ENCODE results near the gene TRPM4. TPM values are rescaled to one million over a fixed set of nuclear protein-coding genes. Genes with fewer than 3 reads are reported as not detected.
A peak's percentile ranks its signal among the peaks of the same experiment; 100 is the strongest.

Gene TRPM4
- total and polyA plus RNA-seq, 10 of the 15 experiments (the other 5 are each of a cell fraction or from before 2014, with no cell fraction given), result 0.10 to 0.64 (median 0.15) TPM; not detected in 7

DNA sequence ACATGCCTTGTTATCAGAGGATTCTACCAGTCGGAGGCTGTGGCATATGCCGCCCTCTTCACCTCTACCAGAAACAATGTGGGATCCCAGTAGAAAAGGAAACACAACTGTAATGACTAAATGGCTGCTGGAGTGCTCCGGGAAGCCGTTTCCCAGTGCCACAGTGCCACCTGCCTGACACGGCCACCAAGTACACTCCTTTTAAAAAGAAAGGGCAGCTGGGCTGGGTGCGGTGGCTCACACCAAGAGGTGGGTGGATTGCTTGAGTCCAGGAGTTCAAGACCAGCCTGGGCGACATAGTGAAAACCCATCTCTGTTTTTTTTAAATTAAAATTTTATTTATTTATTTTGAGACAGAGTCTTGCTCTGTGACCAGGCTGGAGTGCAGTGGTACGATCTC lies 67.3 kb downstream of the TRPM4 start:
- no peaks in the 10 kb centered on the region for H3K79me2 ChIP-seq (ENCODE audit: control insufficient read depth, insufficient read depth, low read length)
- FAIRE-seq (peak; percentile 27), ATAC-seq (peak; percentile 90), DNase-seq (ENCODE audit: low read depth, low spot score) (no peak)
- no peak overlapping the region for H3K4me2 ChIP-seq (ENCODE audit: control insufficient read depth, insufficient read depth)
- RAD21 ChIA-PET (ENCODE audit: unreplicated experiment), result interaction anchor here (1.7 kb wide), 1 partner anchor 106 kb away, joined by 4 read pairs; no protein-coding TSS in a partner anchor
- H3K27ac ChIP-seq (ENCODE audit: control insufficient read depth, insufficient read depth), result no peak overlapping the region
- SMC1A ChIA-PET (ENCODE audit: uncharacterized antibody, unreplicated experiment), result interaction anchor here (1.1 to 1.6 kb wide), 2 partner anchors 127 to 154 kb away, joined by 3 to 5 read pairs; no protein-coding TSS in a partner anchor
- H2AFZ ChIP-seq (ENCODE audit: control insufficient read depth, low read depth, low read length), result no peak overlapping the region
- no peak overlapping the region for H3K4me3 ChIP-seq
- BruUV-seq (replicated peaks), result no TSS peak
- in situ Hi-C loops (cut with MboI), result no loop called here
- WGBS (ENCODE audit: insufficient coverage, insufficient replicate concordance, low lambda C conversion rate, missing lambda C conversion rate), result 13% methylated on average over 8 of the region's 8 CpGs
- H3K4me1 ChIP-seq (ENCODE audit: control insufficient read depth, insufficient read depth, low read length), result no peaks in the 10 kb centered on the region
- H3K9me3 ChIP-seq (replicated peaks; ENCODE audit: control insufficient read depth, insufficient read depth, low read length), result peaks cover 2% of the 10 kb centered on the region; the same call in 1 of the 3 replicates
- POLR2A ChIA-PET, result interaction anchor here (0.6 kb wide), 1 partner anchor 395 kb away, joined by 3 read pairs; no protein-coding TSS in a partner anchor
- intact Hi-C loops (cut with micrococcal nuclease; ENCODE audit: unreplicated experiment), result no loop called here
- CTCF ChIA-PET, result interaction anchor here (0.7 to 3.7 kb wide), 23 partner anchors 9 to 279 kb away, joined by 3 to 21 read pairs (median 5); partner anchors contain the start of genes FLT3LG, GYS1 and RUVBL2
- H3K9ac ChIP-seq (ENCODE audit: control insufficient read depth, insufficient read depth, low read length), result no peak overlapping the region
- H3K36me3 ChIP-seq (ENCODE audit: control insufficient read depth in 2 of 2, insufficient read depth in 2 of 2, low read length in 1 of 2), result no peaks in the 10 kb centered on the region
- H4K20me1 ChIP-seq (ENCODE audit: control insufficient read depth, insufficient read depth), result no peaks in the 10 kb centered on the region
- H3K27me3 ChIP-seq (replicated peaks in 1 of 2; ENCODE audit: control insufficient read depth in 2 of 2, insufficient read depth in 2 of 2, low read length in 1 of 2), result no peaks in the 10 kb centered on the region; a peak in 1 of 4 replicates
- TF ChIP-seq RUNX3 (IDR thresholded peaks at IDR 0.05; ENCODE audit: low read length) (no peak), ZNF207 (IDR thresholded peaks at IDR 0.05; ENCODE audit: borderline replicate concordance) (no peak), RAD51 (IDR thresholded peaks at IDR 0.05) (no peak), RAD21 (IDR thresholded peaks at IDR 0.05; ENCODE audit: insufficient read depth, low read depth, low read length) (peak; percentile 66), CEBPZ (IDR thresholded peaks at IDR 0.05; ENCODE audit: low read depth, low read length) (no peak), ZNF384 (IDR thresholded peaks at IDR 0.05; ENCODE audit: borderline replicate concordance, low read depth, low read length) (no peak), IRF4 (IDR thresholded peaks at IDR 0.05; ENCODE audit: low read depth, low read length) (no peak), EGR1 (IDR thresholded peaks at IDR 0.05; ENCODE audit: borderline replicate concordance in 1 of 2, low read depth in 2 of 2, low read length in 2 of 2) (peak in 1 of 2 experiments; percentile 30; a peak in 1 of 3 replicates), CREB1 (IDR thresholded peaks at IDR 0.05; ENCODE audit: low read depth) (no peak), SMC3 (IDR thresholded peaks at IDR 0.05; ENCODE audit: borderline replicate concordance, low read length) (peak; percentile 46), IRF5 (IDR thresholded peaks at IDR 0.05; ENCODE audit: borderline replicate concordance) (no peak)
- TF ChIP-seq, protein P1, sequence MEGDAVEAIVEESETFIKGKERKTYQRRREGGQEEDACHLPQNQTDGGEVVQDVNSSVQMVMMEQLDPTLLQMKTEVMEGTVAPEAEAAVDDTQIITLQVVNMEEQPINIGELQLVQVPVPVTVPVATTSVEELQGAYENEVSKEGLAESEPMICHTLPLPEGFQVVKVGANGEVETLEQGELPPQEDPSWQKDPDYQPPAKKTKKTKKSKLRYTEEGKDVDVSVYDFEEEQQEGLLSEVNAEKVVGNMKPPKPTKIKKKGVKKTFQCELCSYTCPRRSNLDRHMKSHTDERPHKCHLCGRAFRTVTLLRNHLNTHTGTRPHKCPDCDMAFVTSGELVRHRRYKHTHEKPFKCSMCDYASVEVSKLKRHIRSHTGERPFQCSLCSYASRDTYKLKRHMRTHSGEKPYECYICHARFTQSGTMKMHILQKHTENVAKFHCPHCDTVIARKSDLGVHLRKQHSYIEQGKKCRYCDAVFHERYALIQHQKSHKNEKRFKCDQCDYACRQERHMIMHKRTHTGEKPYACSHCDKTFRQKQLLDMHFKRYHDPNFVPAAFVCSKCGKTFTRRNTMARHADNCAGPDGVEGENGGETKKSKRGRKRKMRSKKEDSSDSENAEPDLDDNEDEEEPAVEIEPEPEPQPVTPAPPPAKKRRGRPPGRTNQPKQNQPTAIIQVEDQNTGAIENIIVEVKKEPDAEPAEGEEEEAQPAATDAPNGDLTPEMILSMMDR (IDR thresholded peaks at IDR 0.05 in 2 of 3, conservative IDR thresholded peaks at IDR 0.05 in 1 of 3; ENCODE audit: control insufficient read depth in 2 of 3, extremely low read depth in 1 of 3, insufficient read depth in 1 of 3, low read depth in 3 of 3, low read length in 3 of 3), result peak; percentile 41 to 60 (median 42); a peak in 5 of 6 replicates
- TF ChIP-seq, protein P2, sequence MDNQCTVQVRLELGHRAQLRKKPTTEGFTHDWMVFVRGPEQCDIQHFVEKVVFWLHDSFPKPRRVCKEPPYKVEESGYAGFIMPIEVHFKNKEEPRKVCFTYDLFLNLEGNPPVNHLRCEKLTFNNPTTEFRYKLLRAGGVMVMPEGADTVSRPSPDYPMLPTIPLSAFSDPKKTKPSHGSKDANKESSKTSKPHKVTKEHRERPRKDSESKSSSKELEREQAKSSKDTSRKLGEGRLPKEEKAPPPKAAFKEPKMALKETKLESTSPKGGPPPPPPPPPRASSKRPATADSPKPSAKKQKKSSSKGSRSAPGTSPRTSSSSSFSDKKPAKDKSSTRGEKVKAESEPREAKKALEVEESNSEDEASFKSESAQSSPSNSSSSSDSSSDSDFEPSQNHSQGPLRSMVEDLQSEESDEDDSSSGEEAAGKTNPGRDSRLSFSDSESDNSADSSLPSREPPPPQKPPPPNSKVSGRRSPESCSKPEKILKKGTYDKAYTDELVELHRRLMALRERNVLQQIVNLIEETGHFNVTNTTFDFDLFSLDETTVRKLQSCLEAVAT (IDR thresholded peaks at IDR 0.05), result no peak
- TF ChIP-seq, protein P3, sequence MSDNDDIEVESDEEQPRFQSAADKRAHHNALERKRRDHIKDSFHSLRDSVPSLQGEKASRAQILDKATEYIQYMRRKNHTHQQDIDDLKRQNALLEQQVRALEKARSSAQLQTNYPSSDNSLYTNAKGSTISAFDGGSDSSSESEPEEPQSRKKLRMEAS (IDR thresholded peaks at IDR 0.05; ENCODE audit: low read depth, low read length), result no peak
